Gastrocnemius medialis (tissue), 4 donors: ENCODE results near the gene VPS41.

ENCODE experiments used
- CTCF ChIP-seq, 5 experiments: fragments of 450-650 bp in 3 of 5; fragments of 200-600 bp in 2 of 5; sonication (generic) in 2 of 5; IDR thresholded peaks in 4 of 5; conservative IDR thresholded peaks in 1 of 5; 1 replicate in 4 of 5; 2 replicates in 1 of 5; pipeline ENCODE4 v1.5.1; 2016 to 2019; ENCODE audit warnings: antibody characterized with exemption in 5 of 5, mild to moderate bottlenecking in 3 of 5, moderate library complexity in 3 of 5
- POLR2A ChIP-seq, 2 donors: fragments of 450-650 bp; IDR thresholded peaks; one replicate each; pipeline ENCODE4 v1.6.1; 2017; ENCODE audit warnings: antibody characterized with exemption in 2 of 2, mild to moderate bottlenecking in 2 of 2, moderate library complexity in 2 of 2

DNA sequence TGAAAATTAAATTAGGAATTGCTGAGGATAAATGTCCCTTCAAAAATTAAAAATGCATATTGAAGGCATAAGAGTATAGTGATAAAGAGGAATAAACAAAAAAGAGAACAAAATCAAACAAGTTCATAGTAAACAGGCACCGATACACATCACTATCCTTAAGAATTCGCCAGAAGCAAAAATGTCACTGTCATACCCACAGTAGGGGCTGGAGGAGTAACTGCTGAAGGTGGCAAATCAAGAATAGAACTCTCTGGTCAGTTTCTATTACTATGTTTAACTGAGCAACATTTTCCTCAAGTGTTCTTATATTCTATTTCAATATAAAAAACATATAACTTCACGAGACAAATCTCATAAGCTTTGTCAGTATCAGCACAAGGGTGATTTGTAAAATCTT is 84.0 kb downstream of the VPS41 start:
- TF ChIP-seq CTCF (IDR thresholded peaks at IDR 0.05 in 4 of 5, conservative IDR thresholded peaks at IDR 0.05 in 1 of 5) = no peak
- TF ChIP-seq POLR2A (IDR thresholded peaks at IDR 0.05) = no peak
